Measurements from ENCODE around the gene UHRF1. TPM values are rescaled to one million over a fixed set of nuclear protein-coding genes. Genes with fewer than 3 reads are reported as not detected.
A peak's percentile ranks its signal among the peaks of the same experiment; 100 is the strongest.

Gene UHRF1
- polyA plus RNA-seq, 1 donor (not counting 4 experiments of a cell fraction or from before 2014, with no cell fraction given) = 9.7 TPM

GRCh38 chr19:4870025-4870700 lies 39.1 kb upstream of the UHRF1 start:
- dilution Hi-C loops (cut with MboI; ENCODE audit: extremely low pct_ligation_motif_present, low sequenced_read_pairs) = no loop called here
- DNase-seq (ENCODE audit: low read depth, low spot score) (peak; percentile 94), FAIRE-seq (peak; percentile 73)
- TF ChIP-seq EZH2 (IDR thresholded peaks at IDR 0.05; ENCODE audit: low read length) (no peak), CTCF (optimal IDR thresholded peaks at IDR 0.05 in 1 of 3, IDR thresholded peaks at IDR 0.05 in 1 of 3, conservative IDR thresholded peaks at IDR 0.05 in 1 of 3; ENCODE audit: extremely low read depth in 1 of 3, insufficient read depth in 2 of 3, low read length in 3 of 3) (peak in 1 of 3 experiments; percentile 5)
- peaks cover 5% of the 10 kb centered on the region for H4K20me1 ChIP-seq (ENCODE audit: control insufficient read depth, extremely low read depth, insufficient read depth, low read length)
- H3K4me3 ChIP-seq (ENCODE audit: control insufficient read depth in 2 of 3, extremely low read depth in 1 of 3, insufficient read depth in 2 of 3, low read depth in 1 of 3, low read length in 3 of 3) = no peak overlapping the region
- no peaks in the 10 kb centered on the region for H3K9me3 ChIP-seq (ENCODE audit: control insufficient read depth, low read depth, low read length)
- peaks cover 3% of the 10 kb centered on the region for H3K9me1 ChIP-seq (ENCODE audit: control insufficient read depth, extremely low read depth, insufficient read depth, low read length)
- no peak overlapping the region for H2AFZ ChIP-seq (ENCODE audit: control insufficient read depth, low read length)
- H3K9ac ChIP-seq (ENCODE audit: control insufficient read depth, extremely low read depth, insufficient read depth, low read length) = no peak overlapping the region
- H3K36me3 ChIP-seq (ENCODE audit: control insufficient read depth in 2 of 2, extremely low read depth in 1 of 2, insufficient read depth in 2 of 2, low read length in 2 of 2) = no peaks in the 10 kb centered on the region
- H3K27ac ChIP-seq (ENCODE audit: control insufficient read depth, insufficient read depth, low read length) = peak overlapping the region; percentile 51
- no peak overlapping the region for H3K4me2 ChIP-seq (ENCODE audit: control insufficient read depth, extremely low read depth, insufficient read depth, low read depth, low read length)
- no peaks in the 10 kb centered on the region for H3K27me3 ChIP-seq (ENCODE audit: control insufficient read depth, extremely low read depth, insufficient read depth, low read length)
- peaks cover 17% of the 10 kb centered on the region for H3K79me2 ChIP-seq (ENCODE audit: control insufficient read depth, insufficient read depth, low read length)
- H3K4me1 ChIP-seq (ENCODE audit: control insufficient read depth, extremely low read depth, insufficient read depth, low read length) = peaks cover 23% of the 10 kb centered on the region

- H3K27me3 ChIP-seq (ENCODE audit: control insufficient read depth, extremely low read depth, insufficient read depth, low read length) = no peaks in the 10 kb centered on the region
- peaks cover 6% of the 10 kb centered on the region for H3K79me2 ChIP-seq (ENCODE audit: control insufficient read depth, insufficient read depth, low read length)
- DNase-seq (ENCODE audit: low read depth, low spot score) = no peak
- no peaks in the 10 kb centered on the region for H3K9me3 ChIP-seq (ENCODE audit: control insufficient read depth, low read depth, low read length)
- no peak overlapping the region for H2AFZ ChIP-seq (ENCODE audit: control insufficient read depth, low read length)
- no peak for FAIRE-seq
- H3K27ac ChIP-seq (ENCODE audit: control insufficient read depth, insufficient read depth, low read length) = no peak overlapping the region
- no peaks in the 10 kb centered on the region for H3K36me3 ChIP-seq (ENCODE audit: control insufficient read depth in 2 of 2, extremely low read depth in 1 of 2, insufficient read depth in 2 of 2, low read length in 2 of 2)
- H3K4me2 ChIP-seq (ENCODE audit: control insufficient read depth, extremely low read depth, insufficient read depth, low read depth, low read length) = no peak overlapping the region
- dilution Hi-C loops (cut with MboI; ENCODE audit: extremely low pct_ligation_motif_present, low sequenced_read_pairs) = no loop called here
- H3K4me1 ChIP-seq (ENCODE audit: control insufficient read depth, extremely low read depth, insufficient read depth, low read length) = peaks cover 17% of the 10 kb centered on the region
- TF ChIP-seq EZH2 (IDR thresholded peaks at IDR 0.05; ENCODE audit: low read length) (no peak), CTCF (optimal IDR thresholded peaks at IDR 0.05 in 1 of 3, IDR thresholded peaks at IDR 0.05 in 1 of 3, conservative IDR thresholded peaks at IDR 0.05 in 1 of 3; ENCODE audit: extremely low read depth in 1 of 3, insufficient read depth in 2 of 3, low read length in 3 of 3) (no peak)
- H3K9me1 ChIP-seq (ENCODE audit: control insufficient read depth, extremely low read depth, insufficient read depth, low read length) = no peaks in the 10 kb centered on the region
- no peak overlapping the region for H3K4me3 ChIP-seq (ENCODE audit: control insufficient read depth in 2 of 3, extremely low read depth in 1 of 3, insufficient read depth in 2 of 3, low read depth in 1 of 3, low read length in 3 of 3)
- peaks cover 1% of the 10 kb centered on the region for H4K20me1 ChIP-seq (ENCODE audit: control insufficient read depth, extremely low read depth, insufficient read depth, low read length)
- H3K9ac ChIP-seq (ENCODE audit: control insufficient read depth, extremely low read depth, insufficient read depth, low read length) = no peak overlapping the region
These were observed 37.6 kb upstream of the UHRF1 start for GRCh38 chr19:4871711-4872110.

All from keratinocyte (primary cell).